HL-60 (cell line): ENCODE measurements around the gene ACTN4.

Experiments used
- CTCF ChIP-seq: IDR thresholded peaks from one replicate; pipeline ENCODE4 v1.5.1; 2011; ENCODE audit warnings: low read length, control low read depth, inconsistent platforms; ENCODE audit not compliant: insufficient read depth
- POLR2AphosphoS5 ChIP-seq: IDR thresholded peaks from 2 replicates; pipeline ENCODE4 v1.6.1; 2012; ENCODE audit warnings: low read depth
- TF ChIP-seq, protein P1 (sequence below): IDR thresholded peaks from 2 replicates; pipeline ENCODE4 v1.6.1; 2012; ENCODE audit warnings: low read depth; ENCODE audit not compliant: insufficient replicate concordance

- TF ChIP-seq CTCF, result no peak
- peak; percentile 31; the same call in 1 of the 2 replicates for TF ChIP-seq POLR2AphosphoS5
- TF ChIP-seq, protein P1, sequence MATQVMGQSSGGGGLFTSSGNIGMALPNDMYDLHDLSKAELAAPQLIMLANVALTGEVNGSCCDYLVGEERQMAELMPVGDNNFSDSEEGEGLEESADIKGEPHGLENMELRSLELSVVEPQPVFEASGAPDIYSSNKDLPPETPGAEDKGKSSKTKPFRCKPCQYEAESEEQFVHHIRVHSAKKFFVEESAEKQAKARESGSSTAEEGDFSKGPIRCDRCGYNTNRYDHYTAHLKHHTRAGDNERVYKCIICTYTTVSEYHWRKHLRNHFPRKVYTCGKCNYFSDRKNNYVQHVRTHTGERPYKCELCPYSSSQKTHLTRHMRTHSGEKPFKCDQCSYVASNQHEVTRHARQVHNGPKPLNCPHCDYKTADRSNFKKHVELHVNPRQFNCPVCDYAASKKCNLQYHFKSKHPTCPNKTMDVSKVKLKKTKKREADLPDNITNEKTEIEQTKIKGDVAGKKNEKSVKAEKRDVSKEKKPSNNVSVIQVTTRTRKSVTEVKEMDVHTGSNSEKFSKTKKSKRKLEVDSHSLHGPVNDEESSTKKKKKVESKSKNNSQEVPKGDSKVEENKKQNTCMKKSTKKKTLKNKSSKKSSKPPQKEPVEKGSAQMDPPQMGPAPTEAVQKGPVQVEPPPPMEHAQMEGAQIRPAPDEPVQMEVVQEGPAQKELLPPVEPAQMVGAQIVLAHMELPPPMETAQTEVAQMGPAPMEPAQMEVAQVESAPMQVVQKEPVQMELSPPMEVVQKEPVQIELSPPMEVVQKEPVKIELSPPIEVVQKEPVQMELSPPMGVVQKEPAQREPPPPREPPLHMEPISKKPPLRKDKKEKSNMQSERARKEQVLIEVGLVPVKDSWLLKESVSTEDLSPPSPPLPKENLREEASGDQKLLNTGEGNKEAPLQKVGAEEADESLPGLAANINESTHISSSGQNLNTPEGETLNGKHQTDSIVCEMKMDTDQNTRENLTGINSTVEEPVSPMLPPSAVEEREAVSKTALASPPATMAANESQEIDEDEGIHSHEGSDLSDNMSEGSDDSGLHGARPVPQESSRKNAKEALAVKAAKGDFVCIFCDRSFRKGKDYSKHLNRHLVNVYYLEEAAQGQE, result no peak
Observed at GRCh38 chr19:38691938-38692457, 44.5 kb downstream of the ACTN4 start.
